Activated CD4-positive, CD25-positive, alpha-beta regulatory T cell treated with anti-CD3 and anti-CD28 coated beads, Interleukin-2, amount 50 U/mL, for 24 hours (primary cell): Measurements from ENCODE around the gene DIPK2A.

Experiments
- ATAC-seq, 2 donors: fragments of 150-1000 bp; cut with Tn5 transposase; one replicate each; pipeline ENCODE4 v1.10.0; 2021; ENCODE audit warnings: mild to moderate bottlenecking in 1 of 2, moderate library complexity in 1 of 2

The DIPK2A gene

DNA sequence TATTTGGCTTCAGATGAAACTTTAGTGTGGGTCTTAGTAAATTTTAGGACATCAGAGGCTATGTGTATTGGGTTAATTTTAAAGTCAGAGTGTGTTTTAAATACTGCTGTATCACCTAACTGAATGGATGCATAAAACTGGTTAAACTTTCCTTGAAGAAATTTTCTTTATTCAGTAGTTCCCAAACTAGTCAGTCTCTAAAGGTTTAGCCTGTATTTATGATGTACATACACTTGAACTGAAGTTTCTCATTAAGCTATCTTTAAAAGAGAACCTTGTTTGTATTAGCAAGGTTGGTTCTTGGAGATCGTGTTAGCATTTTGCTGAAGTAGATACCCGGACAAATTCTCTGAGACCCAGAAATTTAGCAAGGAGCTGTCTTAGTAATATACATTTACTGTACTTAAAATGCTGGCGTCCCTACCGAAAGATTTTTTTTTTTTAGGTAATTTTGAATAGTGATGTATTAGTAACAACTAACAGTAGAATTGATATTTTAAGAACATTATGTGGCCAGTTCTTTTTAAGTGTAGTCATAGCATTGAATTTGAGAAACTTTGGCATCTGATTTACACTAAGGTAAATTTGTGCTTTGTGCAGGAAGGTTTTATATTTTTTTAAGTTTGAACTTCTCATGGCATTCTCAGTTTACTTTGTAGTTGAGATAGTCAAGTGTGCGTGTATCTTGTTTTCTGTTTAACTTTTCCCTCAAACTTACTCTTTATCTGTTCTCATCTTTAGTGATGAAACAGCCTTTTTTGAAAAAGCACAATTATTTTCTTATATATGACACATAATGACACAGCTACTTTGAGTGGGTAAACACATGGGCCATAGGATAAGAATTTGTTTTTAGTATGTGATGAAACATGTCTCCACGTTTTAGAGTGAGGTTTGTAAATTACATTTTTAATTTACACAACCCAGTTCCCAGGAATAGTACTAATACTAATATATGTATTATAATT lies 2.9 kb downstream of the DIPK2A start:
- ATAC-seq: no peak

DNA sequence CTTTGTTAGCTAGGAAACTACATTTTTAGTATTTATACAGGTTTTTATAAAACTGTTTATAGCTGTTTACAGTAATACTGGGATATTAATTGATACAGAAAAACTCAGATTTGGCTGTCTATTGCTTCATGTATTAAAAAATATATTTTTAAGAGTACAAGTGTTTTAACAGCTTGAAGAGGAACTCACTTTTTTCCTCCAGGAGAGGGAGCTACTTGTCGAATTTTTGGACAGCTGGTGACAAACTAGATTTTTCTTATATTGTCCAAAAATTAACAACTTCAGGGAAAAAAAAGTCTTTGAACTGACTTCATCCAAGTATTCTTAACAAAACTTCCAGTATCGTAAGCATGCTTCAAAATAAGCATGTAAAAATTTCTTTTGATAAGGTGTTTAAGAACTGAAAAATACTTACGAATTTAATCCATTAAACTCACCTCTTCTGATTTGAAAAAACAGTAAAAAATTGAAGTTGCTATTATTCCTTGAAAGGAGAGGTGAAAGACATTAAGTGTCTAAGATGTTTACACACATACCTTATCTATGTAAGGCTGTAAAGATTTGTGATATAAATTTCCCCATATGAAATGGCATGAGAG lies 4.0 kb downstream of the DIPK2A start:
- ATAC-seq: no peak

DNA sequence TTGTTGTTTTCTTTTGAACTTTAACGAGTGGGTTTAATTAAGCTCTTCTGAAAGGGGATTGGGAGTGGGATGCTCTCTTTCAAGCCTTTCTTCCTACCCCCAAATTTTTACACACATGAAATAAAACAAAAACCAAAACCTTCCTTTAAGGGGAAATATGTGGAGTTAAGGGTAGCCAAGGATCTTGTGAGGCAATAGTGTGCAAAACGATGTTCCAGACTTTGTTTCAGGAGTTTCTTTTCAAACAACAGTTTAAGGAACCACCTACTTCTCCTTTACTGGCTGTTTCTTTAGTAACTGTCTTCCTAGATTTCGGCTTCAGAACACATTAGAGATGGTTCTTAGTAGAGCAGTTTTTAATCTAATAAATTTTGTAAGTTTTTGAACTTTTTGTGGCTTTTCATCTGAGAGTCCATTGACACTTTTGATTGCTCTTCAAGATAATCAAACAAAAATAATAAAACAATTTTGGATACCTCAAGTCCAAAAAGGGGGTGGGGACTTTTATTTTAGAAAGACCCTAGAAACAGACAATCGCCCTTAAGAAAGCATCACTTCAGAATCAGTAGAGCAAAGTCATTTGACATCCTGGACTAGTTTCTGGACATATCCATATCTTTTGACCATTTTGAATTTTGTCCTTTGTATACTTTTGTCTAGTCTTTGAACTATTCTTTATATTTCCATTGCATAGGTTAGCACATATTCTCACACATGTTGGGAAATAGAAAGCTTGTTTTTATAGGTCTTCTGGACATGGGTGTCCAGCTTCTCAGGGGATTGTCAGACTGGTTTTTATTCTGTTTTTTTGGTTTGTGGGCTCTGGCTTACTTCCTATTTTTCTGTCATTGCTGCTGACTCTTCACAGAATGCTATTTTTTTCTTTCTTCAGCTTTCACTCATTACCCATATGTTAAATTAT lies 6.0 kb downstream of the DIPK2A start:
- ATAC-seq: no peak

DNA sequence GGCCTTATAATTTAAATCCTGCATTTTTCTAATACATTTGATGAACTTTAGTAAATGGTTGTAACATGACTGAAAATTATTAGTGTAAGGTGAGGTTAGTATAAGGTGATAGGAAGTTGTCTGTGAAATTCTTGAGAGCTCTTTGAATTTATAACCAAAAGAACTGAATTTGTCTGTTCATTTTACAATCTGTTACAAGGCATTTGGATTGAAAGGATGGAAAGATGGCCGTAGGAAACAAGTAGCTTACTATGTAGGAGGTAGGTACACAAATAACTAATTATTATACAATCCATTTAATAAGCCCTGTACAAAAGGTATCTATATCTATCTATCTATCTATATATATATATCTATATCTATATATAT lies 6.6 kb downstream of the DIPK2A start:
- no peak for ATAC-seq

DNA sequence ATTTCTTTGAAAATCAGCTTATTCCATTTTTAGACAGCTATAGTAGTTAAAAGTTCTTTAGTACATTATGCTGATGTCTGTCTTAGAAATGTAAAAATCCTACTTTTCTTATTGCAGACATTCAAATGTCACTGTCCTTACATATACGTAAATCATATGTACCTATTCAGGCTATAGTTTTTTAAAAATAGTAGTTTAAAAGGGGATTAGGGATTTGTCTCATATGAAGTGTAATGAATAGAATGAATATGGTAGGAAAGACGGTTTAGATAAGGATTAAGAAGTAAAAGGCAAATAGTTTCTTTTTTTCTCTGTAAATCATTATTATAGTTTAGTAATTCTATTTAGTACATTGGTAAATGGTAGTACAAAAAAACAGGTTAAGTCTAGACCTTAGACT lies 7.4 kb downstream of the DIPK2A start:
- ATAC-seq: no peak

DNA sequence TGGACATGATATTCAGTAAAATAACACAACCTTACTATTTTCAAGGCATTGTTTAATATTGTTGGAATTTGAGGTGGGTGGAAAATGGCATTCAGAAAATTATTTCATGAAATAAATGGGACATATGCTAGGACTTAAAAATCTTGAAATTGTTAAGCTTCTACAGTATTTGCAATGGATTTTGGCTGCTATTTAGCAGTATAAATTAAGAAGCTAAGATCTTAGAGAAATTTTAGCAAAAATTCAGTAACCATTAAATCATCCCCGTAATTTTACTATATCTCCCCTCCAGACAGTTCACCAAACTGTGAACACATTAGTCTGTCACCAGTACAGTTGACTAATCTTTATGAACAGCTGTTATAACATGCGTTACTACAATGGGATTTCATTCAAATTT lies 8.2 kb downstream of the DIPK2A start:
- no peak for ATAC-seq

DNA sequence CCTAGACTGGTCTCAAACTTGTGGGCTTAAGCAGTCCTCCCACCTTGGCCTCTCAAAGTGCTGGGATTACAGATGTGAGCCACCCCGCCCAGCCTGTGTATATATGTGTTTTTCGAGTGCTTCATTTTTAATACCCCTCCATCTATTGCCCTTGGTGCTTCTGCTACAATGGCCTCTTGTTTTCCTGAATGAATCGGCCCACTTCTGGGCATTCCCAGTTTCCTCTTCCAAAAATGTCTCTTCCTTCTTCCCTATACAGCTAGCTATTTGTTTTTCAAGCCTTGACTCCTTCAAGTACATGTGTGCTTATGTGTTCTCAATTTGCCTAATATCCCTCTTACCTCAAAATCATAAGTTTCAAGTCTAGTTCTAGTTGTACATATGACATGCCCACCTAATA lies 16.7 kb downstream of the DIPK2A start:
- ATAC-seq: no peak

DNA sequence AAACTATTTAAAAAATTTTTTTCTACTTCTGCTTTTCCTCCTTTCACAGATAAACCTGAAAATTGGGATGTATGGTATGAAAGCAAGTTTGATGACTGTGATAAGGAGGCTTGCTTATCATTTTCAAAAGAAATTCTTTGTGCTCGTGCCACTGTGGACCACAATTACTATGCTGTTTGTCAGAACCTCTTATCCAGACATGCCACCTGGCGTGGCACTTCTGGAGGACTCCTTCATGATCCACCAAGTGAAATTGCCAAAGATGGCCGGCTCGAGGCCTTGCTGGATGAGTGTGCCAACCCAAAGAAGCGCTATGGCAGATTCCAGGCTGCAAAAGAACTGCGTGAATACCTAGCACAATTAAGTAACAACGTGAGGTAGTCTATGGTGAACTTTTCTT lies 17.8 kb downstream of the DIPK2A start:
- no peak for ATAC-seq

DNA sequence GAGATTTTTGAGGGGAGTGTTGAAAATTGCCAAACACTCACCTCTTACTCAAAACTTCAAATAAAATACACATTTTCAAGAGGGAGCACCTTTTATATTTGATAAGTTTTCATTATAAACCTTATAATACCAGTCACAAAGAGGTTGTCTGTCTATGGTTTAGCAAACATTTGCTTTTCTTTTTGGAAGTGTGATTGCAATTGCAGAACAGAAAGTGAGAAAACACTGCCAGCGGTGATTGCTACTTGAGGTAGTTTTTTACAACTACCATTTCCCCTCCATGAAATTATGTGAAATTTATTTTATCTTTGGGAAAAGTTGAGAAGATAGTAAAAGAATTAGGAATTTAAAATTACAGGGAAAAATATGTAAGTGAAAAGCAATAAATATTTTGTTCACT lies 20.1 kb downstream of the DIPK2A start:
- no peak for ATAC-seq

DNA sequence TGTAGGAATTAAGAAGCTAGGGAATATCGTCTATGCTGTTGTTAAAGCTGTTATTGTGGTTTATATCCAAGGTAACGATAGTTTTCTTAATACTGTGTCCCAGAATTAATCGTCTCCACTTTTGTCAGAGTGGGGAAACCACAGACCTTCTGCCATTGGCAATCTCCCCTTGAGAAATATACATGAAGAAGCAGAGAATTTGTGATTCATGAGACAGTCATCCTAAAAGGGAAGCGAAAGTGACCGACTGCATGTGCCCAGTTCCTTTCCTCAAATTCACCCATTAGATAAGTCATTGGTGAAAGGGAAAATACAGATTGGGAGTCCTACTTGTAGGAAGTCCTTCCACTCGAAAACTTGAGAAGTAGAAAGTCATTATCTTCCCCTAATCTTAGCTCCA lies 26.6 kb downstream of the DIPK2A start:
- ATAC-seq: no peak

DNA sequence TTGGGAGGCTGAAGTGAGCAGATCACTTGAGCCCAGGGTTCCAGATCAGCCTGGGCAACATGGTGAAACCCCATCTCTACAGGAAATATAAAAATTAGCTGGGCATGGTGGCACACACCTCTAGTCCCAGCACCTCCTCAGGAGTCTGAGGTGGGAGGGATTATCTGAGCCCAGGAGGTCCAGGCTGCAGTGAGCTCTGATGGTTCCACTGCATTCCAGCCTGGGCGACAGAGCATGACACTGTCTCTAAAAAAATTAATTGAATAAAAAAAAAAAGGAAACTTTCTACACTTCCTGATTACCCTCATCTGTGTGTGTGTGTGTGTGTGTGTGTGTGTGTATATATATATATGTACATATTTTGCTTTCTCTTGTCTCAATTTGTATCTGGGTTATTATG lies 31.4 kb downstream of the DIPK2A start:
- no peak for ATAC-seq

DNA sequence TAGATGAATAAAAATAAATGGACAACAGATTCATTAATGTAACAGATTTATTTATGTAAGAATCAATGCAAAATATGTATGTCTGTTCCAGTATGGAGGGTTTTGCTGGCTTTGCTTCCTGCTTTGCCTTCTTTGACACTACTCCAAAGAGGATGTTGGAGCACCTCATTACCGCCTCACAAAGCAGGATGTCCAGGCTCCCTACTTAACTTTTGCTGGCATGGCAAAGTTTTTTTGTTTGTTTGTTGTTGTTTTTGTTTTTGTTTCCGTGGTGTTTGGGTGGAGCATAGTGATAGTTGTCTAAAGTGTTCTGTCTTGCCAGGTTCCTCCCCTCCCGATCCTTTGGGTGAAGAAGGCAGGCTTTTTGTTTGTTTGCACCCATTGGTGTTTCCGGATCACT lies 38.7 kb downstream of the DIPK2A start:
- ATAC-seq: no peak

DNA sequence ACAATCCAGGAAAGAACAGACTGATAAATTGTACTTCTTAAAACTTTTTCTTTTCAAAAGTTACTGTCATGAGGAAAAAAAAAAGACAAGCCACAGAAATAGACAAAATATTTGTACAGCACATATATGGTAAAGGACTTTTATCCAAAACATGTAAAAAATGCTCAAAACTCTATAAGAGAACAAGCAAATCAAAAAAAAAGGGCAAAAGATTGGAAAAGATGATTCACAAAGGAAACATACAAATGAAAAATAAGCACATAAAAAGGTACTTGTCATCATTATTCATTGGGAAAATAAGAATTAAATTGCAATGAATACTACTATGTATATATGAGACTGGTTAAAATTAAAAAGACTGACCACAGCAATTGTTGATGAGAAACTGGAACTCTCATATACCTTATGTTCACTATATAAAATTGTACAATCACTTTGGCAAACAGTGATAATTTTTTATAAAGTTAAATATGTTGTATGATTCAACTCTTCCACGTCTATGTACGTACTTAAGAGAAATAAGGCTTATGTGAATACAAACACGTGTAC lies 39.7 kb downstream of the DIPK2A start:
- ATAC-seq: no peak

DNA sequence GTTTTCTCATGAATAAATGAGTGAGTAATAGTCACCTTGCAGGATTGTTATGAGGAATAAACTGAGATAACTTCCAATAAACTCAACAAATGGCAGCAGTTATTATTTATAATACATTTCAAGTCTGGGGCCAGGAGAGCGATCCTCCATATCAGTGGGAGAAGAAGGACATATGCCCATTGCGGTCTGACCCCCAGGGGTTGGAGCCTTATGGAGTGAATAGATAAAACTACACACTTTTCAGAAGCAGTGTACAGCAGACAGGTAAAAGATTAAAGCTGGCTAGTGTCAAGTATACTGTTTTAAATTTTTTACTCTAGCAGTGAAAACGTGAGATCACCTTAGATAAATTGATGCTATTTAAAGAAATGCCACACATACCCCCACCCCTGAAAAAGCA lies 43.5 kb downstream of the DIPK2A start:
- ATAC-seq: no peak

DNA sequence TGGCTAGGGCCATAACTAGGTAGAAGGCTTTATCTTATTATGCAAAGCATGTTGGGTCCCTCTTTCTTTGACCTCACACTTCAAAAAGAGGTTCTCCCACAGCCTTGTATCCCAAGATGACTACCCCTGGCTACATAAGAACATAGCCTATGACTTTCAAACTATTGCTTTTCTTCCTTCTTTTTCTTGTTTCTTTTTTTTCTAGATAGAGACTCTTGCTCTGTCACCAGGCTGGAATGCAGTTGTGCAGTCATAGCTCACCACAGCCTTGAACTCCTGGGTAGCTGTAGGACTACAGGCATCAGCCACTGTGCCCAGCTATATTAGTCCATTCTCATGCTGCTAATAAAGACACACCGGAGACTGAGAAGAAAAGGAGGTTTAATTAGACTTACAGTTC lies 47.2 kb downstream of the DIPK2A start:
- ATAC-seq: no peak
